ENCODE data around the gene RUNDC3A.
A peak's percentile ranks its signal among the peaks of the same experiment; 100 is the strongest.

Gene RUNDC3A

GRCh38 chr17:44269535-44270240 lies 38.7 kb upstream of the RUNDC3A start:
- Histone ChIP-seq H3K4me1 (ENCODE audit: control insufficient read depth in 2 of 2, insufficient read depth in 2 of 2, low read length in 2 of 2) (no peaks in the 10 kb centered on the region), H3K4me3 (ENCODE audit: low read length in 2 of 2) (no peak overlapping the region), H3K27ac (ENCODE audit: low read depth in 2 of 2, low read length in 2 of 2) (no peak overlapping the region), H3K36me3 (ENCODE audit: control insufficient read depth in 2 of 2, insufficient read depth in 2 of 2, low read length in 2 of 2) (no peaks in the 10 kb centered on the region), H3K27me3 (ENCODE audit: control insufficient read depth in 2 of 2, insufficient read depth in 2 of 2, low read length in 2 of 2) (peaks cover 0 to 5% of the 10 kb centered on the region in 2 donors), H3K9me3 (ENCODE audit: control insufficient read depth in 2 of 2, low read length in 2 of 2) (no peaks in the 10 kb centered on the region), H3K9ac (ENCODE audit: low read depth in 1 of 2, low read length in 2 of 2) (no peak overlapping the region)

GRCh38 chr17:44272321-44272951 lies 36.0 kb upstream of the RUNDC3A start:
- Histone ChIP-seq H3K4me1 (ENCODE audit: control insufficient read depth in 2 of 2, insufficient read depth in 2 of 2, low read length in 2 of 2) (no peaks in the 10 kb centered on the region), H3K27ac (ENCODE audit: low read depth in 2 of 2, low read length in 2 of 2) (no peak overlapping the region), H3K27me3 (ENCODE audit: control insufficient read depth in 2 of 2, insufficient read depth in 2 of 2, low read length in 2 of 2) (peaks cover 0 to 5% of the 10 kb centered on the region in 2 donors), H3K36me3 (ENCODE audit: control insufficient read depth in 2 of 2, insufficient read depth in 2 of 2, low read length in 2 of 2) (no peaks in the 10 kb centered on the region), H3K9ac (ENCODE audit: low read depth in 1 of 2, low read length in 2 of 2) (no peak overlapping the region), H3K4me3 (ENCODE audit: low read length in 2 of 2) (no peak overlapping the region), H3K9me3 (ENCODE audit: control insufficient read depth in 2 of 2, low read length in 2 of 2) (no peaks in the 10 kb centered on the region)

DNA sequence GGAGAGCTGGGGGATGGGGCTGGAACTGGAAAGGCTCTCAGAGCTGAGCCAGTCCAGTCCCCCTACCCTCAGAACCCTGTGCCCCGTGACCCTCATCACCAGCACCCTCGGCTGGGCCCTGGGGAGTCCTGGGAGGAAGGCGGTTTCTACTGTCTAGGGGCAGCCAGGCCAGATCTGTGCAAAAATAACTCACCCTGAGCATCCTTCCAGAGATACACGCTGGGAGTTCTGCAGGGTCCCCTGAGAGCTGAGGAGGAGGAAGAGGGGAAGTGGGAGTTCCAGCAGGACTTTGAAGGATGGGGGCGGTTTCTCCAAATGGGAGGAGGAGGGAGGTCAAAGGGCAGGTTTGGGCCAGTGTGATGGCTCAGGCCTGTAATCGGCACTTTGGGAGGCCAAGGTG lies 35.4 kb upstream of the RUNDC3A start:
- Histone ChIP-seq H3K36me3 (ENCODE audit: control insufficient read depth in 2 of 2, insufficient read depth in 2 of 2, low read length in 2 of 2) (no peaks in the 10 kb centered on the region), H3K9ac (ENCODE audit: low read depth in 1 of 2, low read length in 2 of 2) (no peak overlapping the region), H3K27me3 (ENCODE audit: control insufficient read depth in 2 of 2, insufficient read depth in 2 of 2, low read length in 2 of 2) (peaks cover 0 to 5% of the 10 kb centered on the region in 2 donors), H3K4me3 (ENCODE audit: low read length in 2 of 2) (no peak overlapping the region), H3K9me3 (ENCODE audit: control insufficient read depth in 2 of 2, low read length in 2 of 2) (no peaks in the 10 kb centered on the region), H3K27ac (ENCODE audit: low read depth in 2 of 2, low read length in 2 of 2) (no peak overlapping the region), H3K4me1 (ENCODE audit: control insufficient read depth in 2 of 2, insufficient read depth in 2 of 2, low read length in 2 of 2) (no peaks in the 10 kb centered on the region)

- H3K27ac ChIP-seq (ENCODE audit: low read depth in 2 of 2, low read length in 2 of 2) = no peak overlapping the region
- H3K4me1 ChIP-seq (ENCODE audit: control insufficient read depth in 2 of 2, insufficient read depth in 2 of 2, low read length in 2 of 2) = no peaks in the 10 kb centered on the region
- peaks cover 0 to 5% of the 10 kb centered on the region in 2 donors for H3K27me3 ChIP-seq (ENCODE audit: control insufficient read depth in 2 of 2, insufficient read depth in 2 of 2, low read length in 2 of 2)
These were observed 34.8 kb upstream of the RUNDC3A start for GRCh38 chr17:44273607-44274006.

GRCh38 chr17:44277976-44278375 lies 30.4 kb upstream of the RUNDC3A start:
- no peak overlapping the region for H3K27ac ChIP-seq (ENCODE audit: low read depth in 2 of 2, low read length in 2 of 2)
- peaks cover 10 to 11% of the 10 kb centered on the region in 2 donors for H3K4me1 ChIP-seq (ENCODE audit: control insufficient read depth in 2 of 2, insufficient read depth in 2 of 2, low read length in 2 of 2)
- no peaks in the 10 kb centered on the region for H3K27me3 ChIP-seq (ENCODE audit: control insufficient read depth in 2 of 2, insufficient read depth in 2 of 2, low read length in 2 of 2)
- H3K9ac ChIP-seq (ENCODE audit: low read depth in 1 of 2, low read length in 2 of 2) = no peak overlapping the region
- H3K4me3 ChIP-seq (ENCODE audit: low read length in 2 of 2) = no peak overlapping the region
- no peaks in the 10 kb centered on the region for H3K9me3 ChIP-seq (ENCODE audit: control insufficient read depth in 2 of 2, low read length in 2 of 2)
- no peaks in the 10 kb centered on the region for H3K36me3 ChIP-seq (ENCODE audit: control insufficient read depth in 2 of 2, insufficient read depth in 2 of 2, low read length in 2 of 2)

More at GRCh38 chr17:44273607-44274006, 34.8 kb upstream of the RUNDC3A start:
- H3K9me3 ChIP-seq (ENCODE audit: control insufficient read depth in 2 of 2, low read length in 2 of 2) = no peaks in the 10 kb centered on the region
- H3K9ac ChIP-seq (ENCODE audit: low read depth in 1 of 2, low read length in 2 of 2) = no peak overlapping the region
- no peaks in the 10 kb centered on the region for H3K36me3 ChIP-seq (ENCODE audit: control insufficient read depth in 2 of 2, insufficient read depth in 2 of 2, low read length in 2 of 2)
- H3K4me3 ChIP-seq (ENCODE audit: low read length in 2 of 2) = no peak overlapping the region

DNA sequence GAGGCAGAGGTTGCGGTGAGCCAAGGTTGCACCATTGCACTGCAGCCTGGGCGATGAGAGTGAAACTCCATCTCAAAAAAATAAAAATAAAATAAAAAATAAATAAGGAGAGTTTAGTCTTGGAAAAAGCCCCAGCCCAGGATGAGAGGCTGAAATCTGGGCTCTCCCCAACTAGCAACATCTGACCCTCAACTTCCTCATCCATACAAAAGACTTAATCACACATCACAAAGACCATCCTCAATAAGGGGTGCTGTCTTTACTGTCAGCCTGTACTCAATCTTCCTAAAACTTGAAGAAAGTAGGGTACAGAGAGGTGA lies 29.1 kb upstream of the RUNDC3A start:
- peaks cover 0 to 2% of the 10 kb centered on the region in 2 donors for H3K27me3 ChIP-seq (ENCODE audit: control insufficient read depth in 2 of 2, insufficient read depth in 2 of 2, low read length in 2 of 2)
- peaks cover 10 to 11% of the 10 kb centered on the region in 2 donors for H3K4me1 ChIP-seq (ENCODE audit: control insufficient read depth in 2 of 2, insufficient read depth in 2 of 2, low read length in 2 of 2)
- no peak overlapping the region for H3K4me3 ChIP-seq (ENCODE audit: low read length in 2 of 2)
- H3K9me3 ChIP-seq (ENCODE audit: control insufficient read depth in 2 of 2, low read length in 2 of 2) = no peaks in the 10 kb centered on the region
- H3K27ac ChIP-seq (ENCODE audit: low read depth in 2 of 2, low read length in 2 of 2) = peak overlapping the region in 1 of 2 donors; percentile 72
- H3K9ac ChIP-seq (ENCODE audit: low read depth in 1 of 2, low read length in 2 of 2) = no peak overlapping the region
- no peaks in the 10 kb centered on the region for H3K36me3 ChIP-seq (ENCODE audit: control insufficient read depth in 2 of 2, insufficient read depth in 2 of 2, low read length in 2 of 2)

- Histone ChIP-seq H3K27ac (ENCODE audit: low read depth in 2 of 2, low read length in 2 of 2) (peak overlapping the region; percentile 46 to 72), H3K36me3 (ENCODE audit: control insufficient read depth in 2 of 2, insufficient read depth in 2 of 2, low read length in 2 of 2) (no peaks in the 10 kb centered on the region), H3K4me3 (ENCODE audit: low read length in 2 of 2) (no peak overlapping the region), H3K9me3 (ENCODE audit: control insufficient read depth in 2 of 2, low read length in 2 of 2) (no peaks in the 10 kb centered on the region), H3K9ac (ENCODE audit: low read depth in 1 of 2, low read length in 2 of 2) (peak overlapping the region in 1 of 2 donors; percentile 58), H3K4me1 (ENCODE audit: control insufficient read depth in 2 of 2, insufficient read depth in 2 of 2, low read length in 2 of 2) (peaks cover 10 to 11% of the 10 kb centered on the region in 2 donors), H3K27me3 (ENCODE audit: control insufficient read depth in 2 of 2, insufficient read depth in 2 of 2, low read length in 2 of 2) (peaks cover 0 to 2% of the 10 kb centered on the region in 2 donors)
These were observed 28.6 kb upstream of the RUNDC3A start for GRCh38 chr17:44279666-44280391.

DNA sequence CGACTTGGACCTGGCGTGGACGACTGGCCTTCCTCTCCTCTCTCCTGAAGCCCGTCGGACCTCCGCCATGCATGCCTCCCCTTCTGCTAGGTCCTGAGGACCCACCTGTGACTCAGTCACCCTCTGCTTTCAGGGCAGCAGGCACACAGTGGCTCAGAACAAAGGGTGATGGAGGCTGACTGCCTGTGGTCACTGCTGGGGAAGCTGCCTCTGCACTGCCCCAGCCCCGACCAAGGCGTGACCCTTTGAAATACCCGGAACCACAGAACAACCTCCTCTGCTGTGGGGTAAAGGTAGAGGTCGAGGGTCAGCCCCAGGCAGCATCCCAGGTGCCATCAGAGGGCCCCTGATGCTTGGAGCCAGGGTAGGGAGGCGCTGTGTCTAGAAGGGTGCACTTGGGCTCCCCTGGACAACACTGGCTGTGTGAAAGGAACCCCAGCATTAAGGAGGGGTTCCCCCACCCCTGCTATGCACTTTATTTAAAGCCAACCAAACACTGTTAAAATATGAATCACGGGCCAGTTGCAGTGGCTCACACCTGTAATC lies 27.9 kb upstream of the RUNDC3A start:
- Histone ChIP-seq H3K9ac (ENCODE audit: low read depth in 1 of 2, low read length in 2 of 2) (no peak overlapping the region), H3K9me3 (ENCODE audit: control insufficient read depth in 2 of 2, low read length in 2 of 2) (no peaks in the 10 kb centered on the region), H3K36me3 (ENCODE audit: control insufficient read depth in 2 of 2, insufficient read depth in 2 of 2, low read length in 2 of 2) (no peaks in the 10 kb centered on the region), H3K27me3 (ENCODE audit: control insufficient read depth in 2 of 2, insufficient read depth in 2 of 2, low read length in 2 of 2) (peaks cover 0 to 2% of the 10 kb centered on the region in 2 donors), H3K4me1 (ENCODE audit: control insufficient read depth in 2 of 2, insufficient read depth in 2 of 2, low read length in 2 of 2) (peaks cover 10 to 11% of the 10 kb centered on the region in 2 donors), H3K27ac (ENCODE audit: low read depth in 2 of 2, low read length in 2 of 2) (peak overlapping the region; percentile 46 to 72), H3K4me3 (ENCODE audit: low read length in 2 of 2) (no peak overlapping the region)

DNA sequence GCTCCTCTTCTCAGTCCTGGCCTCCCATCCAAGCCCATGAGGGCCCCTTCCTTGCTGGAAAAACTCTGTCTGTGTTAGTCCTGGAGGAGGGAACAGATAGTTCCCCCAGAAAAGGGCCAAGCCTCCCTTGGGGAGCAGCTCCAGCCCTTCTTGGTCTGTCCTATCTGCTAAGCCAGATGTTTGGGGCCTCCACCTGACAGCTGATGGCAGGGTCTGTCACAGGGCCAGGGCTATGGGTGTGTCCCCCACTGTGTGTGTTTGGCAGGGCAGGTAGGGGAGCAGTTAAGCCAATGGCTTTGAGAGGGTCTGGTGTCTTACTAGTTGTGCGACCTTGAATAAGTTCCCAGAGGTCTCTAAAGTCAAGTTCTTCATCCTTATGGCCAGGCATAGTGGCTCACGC lies 26.8 kb upstream of the RUNDC3A start:
- H3K9ac ChIP-seq (ENCODE audit: low read depth in 1 of 2, low read length in 2 of 2) = no peak overlapping the region
- H3K9me3 ChIP-seq (ENCODE audit: control insufficient read depth in 2 of 2, low read length in 2 of 2) = no peaks in the 10 kb centered on the region
- H3K36me3 ChIP-seq (ENCODE audit: control insufficient read depth in 2 of 2, insufficient read depth in 2 of 2, low read length in 2 of 2) = no peaks in the 10 kb centered on the region
- peaks cover 0 to 2% of the 10 kb centered on the region in 2 donors for H3K27me3 ChIP-seq (ENCODE audit: control insufficient read depth in 2 of 2, insufficient read depth in 2 of 2, low read length in 2 of 2)
- peaks cover 10 to 11% of the 10 kb centered on the region in 2 donors for H3K4me1 ChIP-seq (ENCODE audit: control insufficient read depth in 2 of 2, insufficient read depth in 2 of 2, low read length in 2 of 2)
- H3K27ac ChIP-seq (ENCODE audit: low read depth in 2 of 2, low read length in 2 of 2) = no peak overlapping the region
- H3K4me3 ChIP-seq (ENCODE audit: low read length in 2 of 2) = no peak overlapping the region

GRCh38 chr17:44282264-44282663 lies 26.1 kb upstream of the RUNDC3A start:
- Histone ChIP-seq H3K27ac (ENCODE audit: low read depth in 2 of 2, low read length in 2 of 2) (no peak overlapping the region), H3K27me3 (ENCODE audit: control insufficient read depth in 2 of 2, insufficient read depth in 2 of 2, low read length in 2 of 2) (peaks cover 0 to 2% of the 10 kb centered on the region in 2 donors), H3K36me3 (ENCODE audit: control insufficient read depth in 2 of 2, insufficient read depth in 2 of 2, low read length in 2 of 2) (no peaks in the 10 kb centered on the region), H3K9me3 (ENCODE audit: control insufficient read depth in 2 of 2, low read length in 2 of 2) (no peaks in the 10 kb centered on the region), H3K9ac (ENCODE audit: low read depth in 1 of 2, low read length in 2 of 2) (no peak overlapping the region), H3K4me1 (ENCODE audit: control insufficient read depth in 2 of 2, insufficient read depth in 2 of 2, low read length in 2 of 2) (peaks cover 10 to 11% of the 10 kb centered on the region in 2 donors), H3K4me3 (ENCODE audit: low read length in 2 of 2) (no peak overlapping the region)
